ENCODE results near the gene ZNF560. TPM values are rescaled to one million over a fixed set of nuclear protein-coding genes. Genes with fewer than 3 reads are reported as not detected.

The ZNF560 gene
- total and polyA plus RNA-seq, 7 experiments from 2014 or later, result not detected

- Mint-ChIP-seq H3K36me3 (peaks cover 56 to 98% (median 97%) of the 10 kb centered on the region in 5 donors), H3K9me3 (peaks cover 10 to 89% (median 47%) of the 10 kb centered on the region in 11 donors), H3K4me3 (no peak overlapping the region), H3K27me3 (no peaks in the 10 kb centered on the region), H3K4me1 (peaks cover 4 to 27% (median 16%) of the 10 kb centered on the region in 7 donors), H3K27ac (no peak overlapping the region)
- H3K9me3 ChIP-seq (ENCODE audit: control insufficient read depth in 2 of 3, low read length in 3 of 3), result peaks cover 0 to 55% (median 16%) of the 10 kb centered on the region in 3 experiments
- peaks cover 2% of the 10 kb centered on the region in 2 donors for H3K4me1 ChIP-seq (ENCODE audit: control insufficient read depth in 2 of 2, insufficient read depth in 2 of 2, low read length in 2 of 2)
- ATAC-seq (no peak), DNase-seq (no peak)
- no peak overlapping the region for H3K4me3 ChIP-seq (ENCODE audit: low read length)
- H3K27me3 ChIP-seq (ENCODE audit: control insufficient read depth in 2 of 2, insufficient read depth in 2 of 2, low read length in 2 of 2), result no peaks in the 10 kb centered on the region
- intact Hi-C loops (cut with micrococcal nuclease), result no loop called here
- CTCF ChIA-PET, result no interaction called here
- no peak overlapping the region for H3K27ac ChIP-seq (ENCODE audit: low read depth, low read length)
- peaks cover 15 to 97% (median 23%) of the 10 kb centered on the region in 3 experiments for H3K36me3 ChIP-seq (ENCODE audit: control insufficient read depth in 2 of 3, insufficient read depth in 3 of 3, low read length in 3 of 3)
- POLR2A ChIA-PET, result no interaction called here
Measured at GRCh38 chr19:9427941-9428340, 70.5 kb downstream of the ZNF560 start.

Other genes with a start within 250 kb of the ZNF560 start
- gene OR7E24, start 247.7 kb downstream of the ZNF560 start, total RNA-seq, result not detected
- not detected for gene OR7E24, start 247.7 kb downstream of the ZNF560 start, polyA plus RNA-seq
- 10 to 100 TPM in 4 of 5 experiments, 1 to 10 TPM in 1; 9.1 to 19.1 (median 15.5) TPM for gene ZNF699, start 188.8 kb downstream of the ZNF560 start, total RNA-seq
- gene ZNF699, start 188.8 kb downstream of the ZNF560 start, polyA plus RNA-seq, result 10 to 100 TPM in 1 of 2 donors, 1 to 10 TPM in 1; 9.8 to 28.5 TPM
- 10 to 100 TPM in 4 of 5 experiments, 1 to 10 TPM in 1; 9.1 to 58.2 (median 16.5) TPM for gene ZNF559, start 174.4 kb downstream of the ZNF560 start, total RNA-seq
- 10 to 100 TPM; 52.2 to 56.2 TPM for gene ZNF559, start 174.4 kb downstream of the ZNF560 start, polyA plus RNA-seq
- gene ZNF177, start 135.6 kb downstream of the ZNF560 start, total RNA-seq, result 1 to 10 TPM in 3 of 5 experiments, under 1 TPM in 2; 0.21 to 4.3 (median 1.1) TPM
- gene ZNF177, start 135.6 kb downstream of the ZNF560 start, polyA plus RNA-seq, result 1 to 10 TPM in 1 of 2 donors, under 1 TPM in 1; 0.73 to 1.2 TPM
- gene ZNF266, start 63.0 kb downstream of the ZNF560 start, total RNA-seq, result 10 to 100 TPM; 34.0 to 73.9 (median 55.0) TPM
- gene ZNF266, start 63.0 kb downstream of the ZNF560 start, polyA plus RNA-seq, result 10 to 100 TPM; 23.1 to 29.5 TPM
- gene ZNF426, start 40.0 kb upstream of the ZNF560 start, total RNA-seq, result 10 to 100 TPM; 11.2 to 22.6 (median 15.8) TPM
- 10 to 100 TPM; 15.0 to 21.5 TPM for gene ZNF426, start 40.0 kb upstream of the ZNF560 start, polyA plus RNA-seq
- gene ZNF121, start 85.9 kb upstream of the ZNF560 start, total RNA-seq, result 10 to 100 TPM; 28.3 to 49.4 (median 47.0) TPM
- 1 to 10 TPM; 3.3 to 5.0 TPM for gene ZNF121, start 85.9 kb upstream of the ZNF560 start, polyA plus RNA-seq
- 10 to 100 TPM; 35.9 to 72.5 (median 42.3) TPM for gene ZNF561, start 122.6 kb upstream of the ZNF560 start, total RNA-seq
- 10 to 100 TPM; 17.0 to 23.0 TPM for gene ZNF561, start 122.6 kb upstream of the ZNF560 start, polyA plus RNA-seq
- 10 to 100 TPM in 4 of 5 experiments, 1 to 10 TPM in 1; 8.9 to 18.6 (median 16.5) TPM for gene ZNF562, start 176.5 kb upstream of the ZNF560 start, total RNA-seq
- gene ZNF562, start 176.5 kb upstream of the ZNF560 start, polyA plus RNA-seq, result 1 to 10 TPM; 1.3 to 4.5 TPM

Data from naive thymus-derived CD4-positive, alpha-beta T cell (primary cell).